AG04449 (cell line): Measurements from ENCODE around the gene RANBP17.
"Not testable (repeated sequence)": the region's sequence is repeated elsewhere in the genome, so short reads cannot be mapped to it uniquely, and the experiment has no call there.

Experiments
- CTCF ChIA-PET: fragments of 350-600 bp; formaldehyde crosslinking; extraction: SDS; loops from one replicate; lab custom pipeline; 2021; ENCODE audit warnings: antibody characterized with exemption; lab: Yijun Ruan, JAX
- POLR2A ChIA-PET: fragments of 400-600, 350-600 bp; formaldehyde crosslinking; extraction: SDS; loops from one replicate; lab custom pipeline; 2020; ENCODE audit warnings: antibody characterized with exemption, inconsistent platforms; lab: Yijun Ruan, JAX
- DNase-seq: peaks from one replicate; pipeline ENCODE4 v3.0.0-alpha.2; 2010; ENCODE audit warnings: low read depth, low spot score
- H3K4me3 ChIP-seq: 2 replicates; pipeline ENCODE4 v1.5.1; 2011; ENCODE audit warnings: low read depth, mild to moderate bottlenecking, control low read depth, low read length
- TF ChIP-seq, protein P1 (sequence below): IDR thresholded peaks from one replicate; pipeline ENCODE4 v1.5.1; 2011; ENCODE audit warnings: mild to moderate bottlenecking, moderate library complexity, low read length, control low read depth, inconsistent platforms; ENCODE audit not compliant: insufficient read depth; ENCODE audit errors: missing control alignments

RANBP17 gene

DNA sequence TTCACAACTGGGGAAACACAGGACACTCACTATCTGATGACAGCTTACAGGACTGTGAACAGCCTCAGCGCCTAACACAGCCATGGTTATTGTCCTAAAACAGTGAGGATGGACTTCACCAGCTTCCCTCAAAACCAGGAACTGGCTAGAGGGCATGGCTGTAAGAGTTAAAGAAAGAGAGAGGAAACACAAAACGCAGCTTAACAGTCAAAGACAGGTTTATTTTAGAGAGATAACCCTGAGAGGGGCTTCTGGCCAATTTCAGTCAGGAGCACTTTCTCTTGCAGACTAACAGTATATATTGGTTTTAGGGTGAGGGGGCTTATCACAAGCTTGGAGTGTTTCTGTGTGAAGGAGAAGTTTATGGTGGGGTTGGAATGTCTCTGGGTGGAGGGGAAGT, 35.7 kb upstream of the RANBP17 start:
- ChIA-PET POLR2A (no interaction called here), CTCF (interaction anchor here (0.9 to 1.3 kb wide), 2 partner anchors 9 to 381 kb away, joined by 3 to 4 read pairs; no protein-coding TSS in a partner anchor)
- no peak for DNase-seq
- no peak overlapping the region for H3K4me3 ChIP-seq
- TF ChIP-seq, protein P1, sequence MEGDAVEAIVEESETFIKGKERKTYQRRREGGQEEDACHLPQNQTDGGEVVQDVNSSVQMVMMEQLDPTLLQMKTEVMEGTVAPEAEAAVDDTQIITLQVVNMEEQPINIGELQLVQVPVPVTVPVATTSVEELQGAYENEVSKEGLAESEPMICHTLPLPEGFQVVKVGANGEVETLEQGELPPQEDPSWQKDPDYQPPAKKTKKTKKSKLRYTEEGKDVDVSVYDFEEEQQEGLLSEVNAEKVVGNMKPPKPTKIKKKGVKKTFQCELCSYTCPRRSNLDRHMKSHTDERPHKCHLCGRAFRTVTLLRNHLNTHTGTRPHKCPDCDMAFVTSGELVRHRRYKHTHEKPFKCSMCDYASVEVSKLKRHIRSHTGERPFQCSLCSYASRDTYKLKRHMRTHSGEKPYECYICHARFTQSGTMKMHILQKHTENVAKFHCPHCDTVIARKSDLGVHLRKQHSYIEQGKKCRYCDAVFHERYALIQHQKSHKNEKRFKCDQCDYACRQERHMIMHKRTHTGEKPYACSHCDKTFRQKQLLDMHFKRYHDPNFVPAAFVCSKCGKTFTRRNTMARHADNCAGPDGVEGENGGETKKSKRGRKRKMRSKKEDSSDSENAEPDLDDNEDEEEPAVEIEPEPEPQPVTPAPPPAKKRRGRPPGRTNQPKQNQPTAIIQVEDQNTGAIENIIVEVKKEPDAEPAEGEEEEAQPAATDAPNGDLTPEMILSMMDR: no peak

DNA sequence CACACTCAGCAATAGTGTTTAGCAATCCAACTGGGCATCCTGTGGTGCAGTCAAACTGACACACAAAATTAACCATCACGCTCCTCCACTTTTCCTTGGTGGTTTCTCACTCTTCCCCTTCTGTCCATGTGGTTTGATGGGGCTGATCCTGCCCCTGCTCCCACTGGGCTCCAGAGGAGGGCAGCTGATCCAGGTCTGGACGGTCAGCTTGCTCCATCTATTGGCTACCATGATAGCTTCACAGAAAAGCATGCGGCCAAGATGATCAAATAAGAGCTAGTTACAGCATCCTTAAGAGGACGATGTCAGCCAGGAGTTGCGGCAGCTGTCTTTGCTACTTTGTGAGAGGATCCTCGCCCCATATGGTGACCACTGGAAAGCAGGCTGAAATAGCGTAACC, 29.6 kb upstream of the RANBP17 start:
- CTCF ChIA-PET: interaction anchor here (1.2 to 1.3 kb wide), 2 partner anchors 14 to 23 kb away, joined by 3 read pairs; no protein-coding TSS in a partner anchor

DNA sequence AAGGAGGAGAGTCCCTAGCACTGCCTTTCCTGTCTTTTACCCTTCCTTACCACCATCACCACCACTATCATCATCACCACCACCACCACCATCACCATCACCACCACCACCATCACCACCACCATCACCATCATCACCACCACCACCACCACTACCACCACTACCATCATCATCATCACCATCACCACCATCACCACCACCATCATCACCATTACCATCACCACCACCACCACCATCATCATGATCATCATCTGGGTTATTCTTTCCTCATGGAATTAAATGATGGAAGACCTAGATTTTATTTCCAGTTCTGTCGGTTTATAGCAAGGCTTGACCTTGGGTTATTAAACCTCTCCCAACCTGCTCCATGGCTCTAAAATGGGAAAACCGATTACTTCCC, 27.8 kb upstream of the RANBP17 start:
- CTCF ChIA-PET, H3K4me3 ChIP-seq, DNase-seq, POLR2A ChIA-PET: not testable (repeated sequence)

More for the DNA sequence above, 29.6 kb upstream of the RANBP17 start:
- POLR2A ChIA-PET: no interaction called here
- TF ChIP-seq, protein P1: no peak
- DNase-seq: no peak
- H3K4me3 ChIP-seq: no peak overlapping the region

DNA sequence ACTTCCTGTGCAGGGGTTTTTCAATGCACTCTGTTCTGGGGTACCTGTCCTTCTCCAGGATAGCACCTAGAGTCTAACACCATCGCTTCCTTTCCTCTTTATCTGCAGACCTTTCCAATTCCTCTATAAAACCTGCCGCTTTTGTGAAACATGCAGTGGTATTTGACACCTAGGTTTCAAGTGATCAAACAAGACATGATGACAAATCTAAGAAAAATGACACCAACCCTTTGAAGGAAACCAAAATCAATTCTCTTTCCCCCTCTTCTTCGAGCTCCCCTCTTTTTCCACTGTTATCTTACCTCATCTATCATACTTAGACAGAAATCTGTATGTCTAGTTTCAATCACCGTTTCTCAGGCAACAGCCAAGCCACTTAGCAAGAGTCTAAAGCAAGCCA, 25.6 kb upstream of the RANBP17 start:
- CTCF ChIA-PET: no interaction called here

DNA sequence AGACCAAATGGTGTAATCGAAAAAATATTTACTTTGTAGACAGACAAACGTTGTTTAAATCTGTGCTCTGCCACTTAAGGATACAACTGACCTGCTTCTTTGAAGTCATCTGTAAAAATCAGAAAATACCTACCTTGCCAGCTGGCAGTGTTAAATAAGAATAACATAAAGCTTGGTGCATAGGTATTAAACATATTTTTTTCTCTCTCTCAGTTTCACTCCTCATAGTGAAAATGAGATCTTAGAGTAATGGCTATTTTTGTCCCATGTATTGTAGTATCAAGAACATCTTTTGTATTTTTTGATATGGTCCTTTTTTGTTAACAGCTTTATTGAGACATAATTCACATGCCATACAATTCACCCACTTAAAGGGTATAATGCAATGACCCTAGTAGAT, 17.9 kb upstream of the RANBP17 start:
- ChIA-PET POLR2A (no interaction called here), CTCF (no interaction called here)
- TF ChIP-seq, protein P1: no peak
- no peak overlapping the region for H3K4me3 ChIP-seq
- DNase-seq: no peak

More for the DNA sequence above, 25.6 kb upstream of the RANBP17 start:
- no peak for DNase-seq
- TF ChIP-seq, protein P1: no peak
- POLR2A ChIA-PET: no interaction called here
- H3K4me3 ChIP-seq: no peak overlapping the region

DNA sequence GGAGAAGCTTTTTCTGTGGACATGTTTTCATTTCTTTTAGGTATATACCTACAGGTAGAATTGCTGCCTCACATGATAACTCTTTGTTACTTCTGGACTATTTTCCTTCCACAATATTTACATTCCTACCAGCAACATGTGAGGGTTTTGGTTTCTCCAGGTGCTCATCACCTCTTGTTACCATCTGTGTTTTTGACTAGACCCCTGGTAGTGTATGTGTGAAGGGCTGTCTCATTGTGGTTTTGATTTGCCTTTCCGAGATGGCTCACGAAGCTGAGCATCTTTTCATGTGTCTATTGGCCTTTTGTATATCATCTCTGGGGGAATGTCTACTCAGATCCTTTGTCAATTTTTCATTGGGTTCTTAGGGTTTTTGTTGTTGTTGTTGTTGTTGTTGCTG, 17.2 kb upstream of the RANBP17 start:
- no peak for DNase-seq
- H3K4me3 ChIP-seq: no peak overlapping the region
- TF ChIP-seq, protein P1: no peak
- ChIA-PET CTCF (no interaction called here), POLR2A (no interaction called here)

DNA sequence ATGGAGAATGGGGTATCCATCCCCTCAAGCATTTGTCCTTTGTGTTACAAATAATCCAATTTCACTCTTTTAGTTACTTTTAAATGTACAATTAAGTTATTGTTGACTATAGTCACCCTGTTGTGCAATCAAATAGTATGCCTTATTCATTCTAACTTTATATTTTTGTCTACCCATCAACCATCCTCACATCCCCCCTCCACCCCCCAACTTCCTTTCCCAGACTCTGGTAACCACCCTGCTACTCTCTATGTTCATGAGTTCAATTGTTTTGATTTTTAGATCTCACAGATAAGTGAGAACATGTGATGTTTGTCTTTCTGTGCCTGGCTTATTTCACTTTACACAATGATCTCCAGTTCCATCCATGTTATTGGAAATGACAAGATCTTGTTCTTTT, 15.4 kb upstream of the RANBP17 start:
- TF ChIP-seq, protein P1: no peak
- no peak for DNase-seq
- POLR2A ChIA-PET: no interaction called here

More for the DNA sequence above, 15.4 kb upstream of the RANBP17 start:
- CTCF ChIA-PET: no interaction called here
- no peak overlapping the region for H3K4me3 ChIP-seq
